Peyer's patch (tissue), 4 donors: ENCODE measurements around the gene OR52B4.

Experiments
- CTCF ChIP-seq, 6 experiments: fragments of 450-650 bp in 4 of 6; fragments of 200-600 bp in 2 of 6; sonication (generic) in 1 of 6; IDR thresholded peaks; one replicate each; pipeline ENCODE4 v1.5.1; 2017 to 2019; ENCODE audit warnings: antibody characterized with exemption in 6 of 6, mild to moderate bottlenecking in 3 of 6, moderate library complexity in 1 of 6
- POLR2A ChIP-seq, 2 donors: fragments of 450-650 bp; IDR thresholded peaks; one replicate each; pipeline ENCODE4 v1.5.1; 2017; ENCODE audit warnings: antibody characterized with exemption in 2 of 2, mild to moderate bottlenecking in 2 of 2, moderate library complexity in 2 of 2

GRCh38 chr11:4393858-4394223, 25.7 kb upstream of the OR52B4 start:
- TF ChIP-seq CTCF (IDR thresholded peaks at IDR 0.05) (no peak), POLR2A (IDR thresholded peaks at IDR 0.05) (no peak)
